Panc1 (cell line): Measurements from ENCODE around the gene APLN. TPM values are rescaled to one million over a fixed set of nuclear protein-coding genes. Genes with fewer than 3 reads are reported as not detected.

Experiments used
- ATAC-seq: fragments of 200-7000 bp; cut with Tn5 transposase; 2 replicates; pipeline ENCODE4 v1.9.1; 2020; ENCODE audit warnings: mild to moderate bottlenecking, moderate library complexity
- BruUV-seq: library from RNA; stranded (reverse); fragments of 400-500 nt; replicated peaks from 2 replicates; lab custom pipeline; 2021; lab: Mats Ljungman, UMichigan
- CTCF ChIA-PET: fragments of 300-600 bp; sonication (Branson Sonifier 250); formaldehyde crosslinking; loops from one replicate; lab custom pipeline; 2022; ENCODE audit warnings: antibody characterized with exemption; lab: Charles Lee
- POLR2A ChIA-PET: fragments of 300-600 bp; sonication (Branson Sonifier 250); formaldehyde crosslinking; loops from one replicate; lab custom pipeline; 2022; ENCODE audit warnings: antibody characterized with exemption; lab: Charles Lee
- DNase-seq: peaks from one replicate; pipeline ENCODE4 v3.0.0-alpha.2; 2010; ENCODE audit warnings: low read depth, low spot score
- H3K27ac ChIP-seq: 2 replicates; pipeline ENCODE4 v1.5.1; 2011; ENCODE audit warnings: mild to moderate bottlenecking, low read length, inconsistent platforms
- H3K27me3 ChIP-seq: fragments of 200-500 bp; sonication (Bioruptor generic); 2 replicates; pipeline ENCODE4 v1.6.0; 2014; ENCODE audit warnings: low read length, inconsistent platforms; ENCODE audit not compliant: control insufficient read depth, insufficient read depth
- H3K36me3 ChIP-seq: fragments of 200-500 bp; sonication (Bioruptor generic); 2 replicates; pipeline ENCODE4 v1.5.1; 2014; ENCODE audit warnings: inconsistent platforms, mild to moderate bottlenecking, low read length, moderate library complexity; ENCODE audit not compliant: control insufficient read depth, insufficient read depth
- H3K4me1 ChIP-seq: 2 replicates; pipeline ENCODE4 v1.5.1; 2011; ENCODE audit warnings: inconsistent platforms, mild to moderate bottlenecking, low read length, moderate library complexity; ENCODE audit not compliant: control insufficient read depth, insufficient read depth
- H3K4me3 ChIP-seq, 2 experiments: 2 replicates each; pipeline ENCODE4 v1.5.1; 2011 to 2012; ENCODE audit warnings: low read depth in 2 of 2, low read length in 2 of 2, mild to moderate bottlenecking in 2 of 2, inconsistent platforms in 1 of 2, moderate library complexity in 1 of 2
- H3K9me3 ChIP-seq: fragments of 200-500 bp; sonication (Bioruptor generic); 2 replicates; pipeline ENCODE4 v1.5.1; 2014; ENCODE audit warnings: low read depth, mild to moderate bottlenecking, inconsistent platforms, low read length, moderate library complexity; ENCODE audit not compliant: control insufficient read depth, insufficient read depth
- CTCF ChIP-seq: fragments of 450-650 bp; IDR thresholded peaks from 2 replicates; pipeline ENCODE4 v1.5.1; 2017; ENCODE audit warnings: mild to moderate bottlenecking
- POLR2AphosphoS5 ChIP-seq: IDR thresholded peaks from 2 replicates; pipeline ENCODE4 v1.6.1; 2012; ENCODE audit warnings: mild to moderate bottlenecking, low read depth, low read length, moderate library complexity
- REST ChIP-seq, 2 experiments: IDR thresholded peaks; 2 replicates each; pipeline ENCODE4 v1.6.1; 2011 to 2012; ENCODE audit warnings: low read depth in 2 of 2, control low read depth in 1 of 2, low read length in 1 of 2, mild to moderate bottlenecking in 1 of 2, moderate library complexity in 1 of 2; ENCODE audit not compliant: insufficient read depth in 1 of 2
- SIN3A ChIP-seq: IDR thresholded peaks from 2 replicates; pipeline ENCODE4 v1.6.1; 2012; ENCODE audit warnings: low read depth, mild to moderate bottlenecking, low read length, moderate library complexity, borderline replicate concordance; ENCODE audit not compliant: insufficient read depth
- TCF7L2 ChIP-seq: IDR thresholded peaks from 2 replicates; pipeline ENCODE4 v1.6.1; 2011; ENCODE audit warnings: mild to moderate bottlenecking, low read depth, low read length, inconsistent platforms
- in situ Hi-C: cut with HindIII; loops from 2 replicates; pipeline ENCODE4 v1.10.0; 2016; ENCODE audit warnings: low sequenced_read_pairs, low pct_unique_long_range_greater_than_20kb
- intact Hi-C: fragments of 100-400 bp; cut with micrococcal nuclease; formaldehyde crosslinking; loops from one replicate; pipeline ENCODE4 v1.10.0; 2022; ENCODE audit not compliant: unreplicated experiment
- total RNA-seq: library from RNA; stranded (reverse); gene quantifications from one replicate; pipeline ENCODE4 v1.2.1, GENCODE V29; 2021; ENCODE audit not compliant: unreplicated experiment

The APLN gene
- total RNA-seq, 1 experiment from 2014 or later = 1.1 TPM

DNA sequence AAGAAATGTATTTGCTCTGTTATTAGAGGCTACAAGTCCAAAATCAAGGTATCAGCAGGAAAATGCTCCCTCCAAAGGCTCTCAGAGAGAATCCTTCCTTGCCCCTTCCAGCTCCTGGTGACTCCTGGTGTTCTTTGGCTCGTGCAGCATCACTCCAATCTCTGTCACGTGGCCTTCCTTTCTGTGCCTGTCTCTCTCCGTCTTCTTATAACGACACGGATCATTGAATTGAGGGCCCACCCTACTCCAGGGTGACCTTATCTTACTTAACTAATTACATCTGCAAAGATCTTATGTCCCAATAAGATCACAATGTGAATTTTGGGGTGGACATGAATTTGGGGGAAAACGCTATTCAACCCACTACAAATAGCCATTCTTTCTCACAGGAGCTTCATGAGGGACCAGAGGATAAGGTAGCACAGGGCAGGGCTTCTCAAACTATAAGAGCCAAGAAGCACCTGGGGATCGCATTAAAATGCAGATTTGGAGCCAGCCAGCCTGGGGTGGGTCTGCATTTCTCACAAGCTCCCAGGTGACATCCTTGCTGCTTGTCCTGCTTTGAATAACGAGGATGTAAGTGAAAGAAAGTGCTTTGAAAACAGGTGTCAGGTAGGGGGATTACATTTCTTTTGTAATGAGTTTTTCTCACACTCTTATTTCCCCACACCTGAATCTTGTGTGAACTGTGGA lies 41.9 kb upstream of the APLN start:
- TF ChIP-seq CTCF (no peak), TCF7L2 (no peak), REST (IDR thresholded peaks at IDR 0.05; ENCODE audit: insufficient read depth in 1 of 2, low read depth in 2 of 2, low read length in 1 of 2) (no peak), POLR2AphosphoS5 (no peak), SIN3A (no peak)
- no peak for ATAC-seq
- no peaks in the 10 kb centered on the region for H3K36me3 ChIP-seq
- no peaks in the 10 kb centered on the region for H3K9me3 ChIP-seq
- no peaks in the 10 kb centered on the region for H3K27me3 ChIP-seq
- H3K4me1 ChIP-seq = peaks cover 15% of the 10 kb centered on the region
- DNase-seq = no peak
- intact Hi-C loops = no loop called here
- no TSS peak for BruUV-seq
- ChIA-PET CTCF (no interaction called here), POLR2A (no interaction called here)
- no peak overlapping the region for H3K4me3 ChIP-seq
- no peak overlapping the region for H3K27ac ChIP-seq
- in situ Hi-C loops = no loop called here

GRCh38 chrX:129695937-129696336 lies 41.2 kb upstream of the APLN start:
- Histone ChIP-seq H3K36me3 (no peaks in the 10 kb centered on the region), H3K4me1 (peaks cover 15% of the 10 kb centered on the region), H3K9me3 (no peaks in the 10 kb centered on the region), H3K4me3 (no peak overlapping the region), H3K27me3 (no peaks in the 10 kb centered on the region), H3K27ac (no peak overlapping the region)
- no TSS peak for BruUV-seq
- in situ Hi-C loops (no loop called here), intact Hi-C loops (no loop called here)
- ATAC-seq (no peak), DNase-seq (no peak)
- TF ChIP-seq POLR2AphosphoS5 (no peak), CTCF (no peak), SIN3A (no peak), REST (IDR thresholded peaks at IDR 0.05; ENCODE audit: insufficient read depth in 1 of 2, low read depth in 2 of 2, low read length in 1 of 2) (no peak), TCF7L2 (no peak)
- ChIA-PET CTCF (no interaction called here), POLR2A (no interaction called here)
